Suprapubic skin (tissue), 4 donors: ENCODE results near the gene RAB26.

Experiments used
- CTCF ChIP-seq, 2 donors: fragments of 200-600 bp in 1 of 2; fragments of 450-650 bp in 1 of 2; sonication (generic) in 1 of 2; IDR thresholded peaks; one replicate each; pipeline ENCODE4 v1.5.1; 2016 to 2019; ENCODE audit warnings: antibody characterized with exemption in 2 of 2, mild to moderate bottlenecking in 1 of 2, moderate library complexity in 1 of 2
- EP300 ChIP-seq: sonication (generic); formaldehyde crosslinking; IDR thresholded peaks from one replicate; pipeline ENCODE4 v1.6.1; 2017; ENCODE audit warnings: antibody characterized with exemption
- POLR2A ChIP-seq, 2 donors: fragments of 450-650 bp; IDR thresholded peaks; one replicate each; pipeline ENCODE4 v1.6.1; 2017; ENCODE audit warnings: antibody characterized with exemption in 2 of 2, mild to moderate bottlenecking in 2 of 2, moderate library complexity in 2 of 2
- POLR2AphosphoS5 ChIP-seq, 3 donors: sonication (generic); formaldehyde crosslinking; IDR thresholded peaks; one replicate each; pipeline ENCODE4 v1.6.1; 2017; ENCODE audit warnings: antibody characterized with exemption in 3 of 3

- TF ChIP-seq CTCF (IDR thresholded peaks at IDR 0.05) (no peak), POLR2A (IDR thresholded peaks at IDR 0.05) (no peak), POLR2AphosphoS5 (IDR thresholded peaks at IDR 0.05) (no peak), EP300 (no peak)
Observed at GRCh38 chr16:2167068-2167638, 18.7 kb downstream of the RAB26 start.
